AML-193 (cell line): ENCODE results near the gene ZNF3.
A peak's percentile ranks its signal among the peaks of the same experiment; 100 is the strongest.

Experiments
- DNase-seq, 2 experiments: peaks; one replicate each; lab custom pipeline; 2025; lab: John Stamatoyannopoulos, UW

ZNF3 gene

DNA sequence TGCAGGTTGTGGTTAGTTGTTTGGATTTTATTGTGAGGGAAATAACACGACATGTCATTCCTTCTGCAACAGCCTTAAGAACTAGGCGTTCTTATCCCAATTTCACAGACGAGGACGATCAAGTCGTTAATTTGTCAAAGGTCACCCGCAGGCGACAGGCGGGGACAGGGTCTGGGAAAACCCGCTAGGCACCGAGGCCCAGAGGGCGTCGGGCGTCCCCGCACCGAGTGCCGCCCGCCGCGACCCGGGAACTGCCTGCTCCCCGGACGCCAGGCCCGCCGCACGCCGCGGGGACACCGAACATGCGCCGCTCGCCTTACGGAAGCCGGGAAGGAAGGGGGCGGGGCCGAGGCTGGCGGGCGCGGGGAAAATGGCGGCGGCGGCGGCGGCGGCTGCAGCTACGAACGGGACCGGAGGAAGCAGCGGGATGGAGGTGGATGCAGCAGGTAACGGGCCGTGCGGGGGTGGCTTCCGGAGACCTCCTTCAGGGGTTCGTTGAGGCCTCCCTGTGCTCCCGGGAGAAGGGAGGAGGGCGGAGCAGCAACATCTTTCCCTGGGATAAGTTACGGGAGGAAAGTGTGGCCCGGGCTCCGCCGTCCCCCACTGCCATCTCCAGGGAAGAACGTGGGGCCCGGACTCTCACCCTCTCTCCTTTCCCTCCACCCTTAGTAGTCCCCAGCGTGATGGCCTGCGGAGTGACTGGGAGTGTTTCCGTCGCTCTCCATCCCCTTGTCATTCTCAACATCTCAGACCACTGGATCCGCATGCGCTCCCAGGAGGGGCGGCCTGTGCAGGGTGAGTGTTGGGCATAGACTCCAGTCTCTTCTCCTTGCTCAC is 7.3 kb upstream of the ZNF3 start, which contains the start of gene COPS6:
Gene COPS6 (plus strand): TSS at position 349 of the 837 bp plus-strand sequence. CDS start 22 bp downstream, at position 371.
- peak; percentile 36 to 43 for DNase-seq

DNA sequence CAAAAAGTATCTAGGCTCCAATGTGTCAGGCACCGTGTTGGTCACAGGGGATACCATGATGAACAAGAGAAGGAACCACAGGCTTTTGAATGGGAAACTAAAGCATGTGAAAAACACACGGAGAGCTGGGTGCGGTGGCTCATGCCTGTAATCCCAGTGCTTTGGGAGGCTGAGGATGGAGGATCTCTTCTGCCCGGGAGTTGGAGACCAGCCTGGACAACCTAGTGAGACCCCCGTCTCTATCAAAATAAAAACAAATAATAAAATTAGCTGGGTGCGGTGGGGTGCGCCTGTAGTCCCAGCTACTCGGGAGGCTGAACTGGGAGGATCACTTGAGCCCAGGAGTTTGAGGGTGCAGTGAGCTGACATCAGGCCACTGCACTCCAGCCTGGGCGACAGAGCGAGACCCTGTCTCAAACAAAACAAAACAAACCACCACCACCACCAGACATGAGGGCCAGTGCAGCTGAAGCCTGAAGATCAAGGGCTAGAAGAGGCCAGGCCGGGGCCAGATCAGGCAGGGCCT is 6.6 kb upstream of the ZNF3 start:
- DNase-seq, result no peak

DNA sequence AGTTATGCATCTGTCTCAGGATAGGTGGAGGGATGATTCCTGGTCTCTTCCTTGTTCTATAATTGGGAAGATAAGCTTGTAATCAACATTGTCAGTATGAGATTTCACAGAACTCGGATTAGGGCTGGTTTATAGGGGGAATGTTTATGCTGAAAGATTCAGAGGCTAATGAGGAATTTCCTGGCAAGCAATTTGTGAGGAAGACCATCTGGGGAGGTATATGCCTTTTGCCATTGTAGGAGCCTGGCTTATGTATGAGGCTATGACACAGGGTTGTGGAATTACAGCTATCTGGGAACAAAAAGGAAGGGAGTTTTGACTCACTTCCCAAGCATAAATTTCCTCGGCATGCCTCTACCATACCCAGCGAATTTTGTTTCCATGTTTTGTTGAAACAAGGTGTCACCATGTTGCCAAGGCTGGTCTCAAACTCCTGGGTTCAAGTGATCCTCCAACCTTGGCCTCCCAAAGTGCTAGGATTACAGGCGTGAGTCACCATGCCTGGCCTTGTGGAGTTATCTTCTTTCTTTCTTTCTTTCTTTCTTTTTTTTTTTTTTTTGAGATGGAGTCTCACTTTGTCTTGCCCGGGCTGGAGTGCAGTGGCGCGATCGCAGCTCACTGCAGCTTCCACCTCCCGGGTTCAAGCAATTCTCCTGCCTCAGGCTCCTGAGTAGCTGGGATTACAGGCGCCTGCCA is 5.7 kb upstream of the ZNF3 start:
- no peak for DNase-seq

DNA sequence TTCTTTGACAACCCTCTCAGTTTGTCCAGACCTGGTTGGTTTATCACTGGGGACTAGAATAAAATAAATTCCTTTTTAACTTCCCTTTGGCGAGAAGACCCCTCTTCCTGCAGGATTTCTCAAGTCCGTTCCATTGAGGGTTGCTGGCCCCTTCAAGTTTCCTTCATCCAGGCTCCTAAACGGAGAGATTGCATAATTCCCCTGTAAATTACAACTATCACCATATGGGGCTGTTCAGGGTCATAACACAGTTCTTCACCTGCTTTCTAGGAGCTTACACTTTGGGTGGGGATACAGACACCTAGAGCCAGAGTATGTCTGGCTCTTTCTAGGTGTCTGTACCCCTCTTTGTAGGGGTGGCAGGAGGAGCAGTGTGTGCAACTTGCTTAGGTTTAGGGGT is 4.0 kb upstream of the ZNF3 start:
- no peak for DNase-seq

DNA sequence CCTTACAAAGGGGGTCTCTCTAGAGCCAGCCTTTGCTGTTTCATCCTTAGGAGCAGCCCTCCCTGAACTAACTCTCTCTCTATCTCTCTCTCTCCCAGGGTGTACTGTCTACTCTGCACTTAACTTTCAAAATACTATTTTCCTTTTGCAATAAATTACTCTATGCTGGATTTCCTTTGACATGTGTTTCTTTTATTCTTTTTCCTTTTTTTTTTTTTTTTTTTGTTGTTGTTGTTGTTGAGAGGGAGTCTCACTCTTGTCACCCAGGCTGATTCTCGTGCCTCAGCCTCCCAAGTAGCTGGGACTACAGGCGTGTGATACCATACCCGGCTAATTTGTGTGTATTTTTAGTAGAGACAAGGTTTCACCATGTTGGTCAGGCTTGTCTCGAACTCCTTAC is 1.5 kb upstream of the ZNF3 start:
- DNase-seq, result no peak

DNA sequence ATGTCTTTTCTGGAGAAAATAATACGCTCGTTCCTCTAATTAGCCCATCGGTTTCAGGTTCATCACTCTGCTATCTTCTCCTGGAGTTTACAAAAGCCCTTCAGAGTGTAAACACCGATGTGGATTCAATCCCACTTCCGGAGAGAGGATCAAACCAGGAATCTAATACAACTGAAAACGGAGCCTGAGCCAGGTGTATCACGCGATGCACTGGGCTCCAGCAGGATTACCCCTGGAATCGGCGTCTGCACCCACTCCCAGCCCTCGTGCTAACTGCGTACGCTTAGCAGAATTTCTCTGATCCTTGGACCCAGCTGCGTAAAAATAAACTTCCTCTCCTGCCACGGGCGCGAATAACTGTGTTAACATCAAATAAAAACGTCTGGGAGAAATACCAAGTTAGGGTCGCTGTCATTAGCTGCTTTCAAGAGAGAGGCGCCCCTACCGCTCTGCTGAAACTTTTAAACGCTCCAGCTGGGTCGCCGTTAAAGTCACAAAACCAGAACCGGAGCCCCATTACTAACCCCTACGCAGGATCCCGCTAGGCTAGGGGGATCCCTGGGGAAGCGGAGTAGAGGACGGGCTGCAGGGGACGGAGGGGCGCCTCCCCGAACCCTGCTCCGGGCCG is 502 bp downstream of the ZNF3 start:
- DNase-seq, result peak in 1 of 2 experiments; percentile 10

DNA sequence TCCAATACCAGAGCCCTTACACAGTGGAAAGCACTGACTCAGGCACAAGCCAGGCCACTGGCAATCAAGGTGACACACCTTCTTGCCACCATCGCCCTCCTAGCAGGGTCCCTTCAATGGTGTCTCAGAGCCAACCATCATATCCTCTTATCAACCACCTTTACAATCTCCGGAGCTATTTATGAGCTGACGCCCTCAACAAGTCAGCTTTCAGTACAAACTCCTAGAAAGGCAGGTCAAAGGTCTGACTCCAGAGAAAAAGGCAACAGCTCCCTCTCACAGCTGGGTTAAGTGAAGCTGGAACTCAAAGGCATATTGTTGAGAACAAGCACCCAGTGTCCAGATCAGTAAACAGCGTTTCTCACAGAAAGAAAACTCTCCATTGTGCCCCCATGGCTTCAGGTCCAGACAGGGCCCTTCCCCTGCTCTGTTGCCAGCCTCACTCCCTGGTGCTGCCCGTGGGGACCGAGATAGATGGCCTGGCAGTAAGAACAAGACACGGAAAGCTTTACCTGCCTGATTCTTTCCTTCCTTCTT is 2.4 kb downstream of the ZNF3 start:
- no peak for DNase-seq

DNA sequence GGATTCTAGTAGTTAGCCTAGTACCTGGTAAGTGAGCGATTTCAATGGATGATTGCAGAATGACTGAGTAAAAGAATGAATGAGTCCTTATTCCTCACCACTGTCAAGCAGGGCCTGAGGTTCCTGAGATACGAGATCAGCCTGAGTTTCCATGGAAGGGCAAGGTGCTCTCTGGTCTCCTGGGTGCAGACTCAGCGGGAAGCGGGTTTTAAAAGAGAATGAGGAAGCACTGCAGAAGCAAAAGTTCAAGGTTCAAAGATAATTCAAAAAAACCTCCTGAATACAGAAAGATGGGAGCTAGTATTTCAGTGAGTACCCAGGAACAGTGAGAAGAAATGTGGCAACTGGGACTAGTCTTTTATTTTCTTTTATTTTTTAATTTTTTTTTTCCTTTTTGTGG is 4.3 kb downstream of the ZNF3 start:
- no peak for DNase-seq

DNA sequence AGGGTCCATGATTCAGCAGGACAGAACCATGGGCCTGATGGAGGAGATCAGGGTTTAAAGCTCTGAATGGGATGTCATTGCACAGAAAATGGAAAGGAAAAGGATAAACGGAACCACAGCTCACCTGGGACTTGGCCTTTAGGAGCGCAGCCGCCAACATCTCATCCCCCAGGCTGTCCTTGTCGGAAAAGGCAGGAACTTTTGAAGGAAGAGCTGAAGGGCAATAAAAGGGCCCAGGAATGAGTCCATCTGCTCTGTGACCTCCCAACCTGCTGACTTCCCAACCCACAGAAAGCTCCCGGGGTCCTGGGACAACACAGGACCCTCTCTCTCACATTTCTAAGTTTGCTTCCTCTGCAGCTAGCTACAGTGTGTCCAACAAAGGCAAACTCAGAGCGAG is 6.1 kb downstream of the ZNF3 start:
- no peak for DNase-seq

DNA sequence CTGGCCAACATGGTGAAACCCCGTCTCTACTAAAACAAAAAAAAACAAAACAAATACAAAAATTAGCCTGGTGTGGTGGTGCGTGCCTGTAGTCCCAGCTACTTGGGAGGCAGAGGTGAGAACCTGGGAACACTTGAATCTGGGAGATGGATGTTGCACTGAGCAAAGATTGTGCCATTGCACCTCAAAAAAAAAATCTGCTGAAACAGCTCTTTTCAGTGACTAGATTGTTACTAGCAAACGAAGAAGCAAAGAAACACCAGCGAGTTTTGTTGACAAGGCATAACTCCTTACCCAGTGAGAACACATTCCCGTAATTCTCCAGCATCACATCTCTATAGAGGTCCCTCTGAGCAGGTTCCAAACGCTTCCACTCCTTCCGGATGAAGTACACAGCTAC is 6.7 kb downstream of the ZNF3 start:
- no peak for DNase-seq

DNA sequence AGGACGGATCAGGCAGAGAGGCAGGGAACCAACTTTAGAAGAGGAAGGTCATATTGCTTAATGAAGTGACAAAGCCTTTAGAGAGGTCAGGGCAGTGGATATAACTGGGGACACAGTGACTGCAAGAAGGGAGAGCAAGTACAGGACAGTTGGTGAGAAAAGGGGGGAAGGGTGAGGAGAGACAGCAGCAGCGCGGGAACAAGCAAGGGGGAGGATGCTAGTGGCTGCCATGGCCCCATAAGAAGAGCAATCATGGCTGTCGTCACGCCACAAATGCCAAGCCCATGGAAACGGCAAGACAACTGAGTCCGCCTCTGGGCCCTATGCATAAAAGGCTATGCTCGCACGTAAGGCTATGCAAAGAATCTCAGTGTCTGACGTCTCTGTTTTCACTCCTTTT is 9.1 kb downstream of the ZNF3 start:
- DNase-seq, result no peak

DNA sequence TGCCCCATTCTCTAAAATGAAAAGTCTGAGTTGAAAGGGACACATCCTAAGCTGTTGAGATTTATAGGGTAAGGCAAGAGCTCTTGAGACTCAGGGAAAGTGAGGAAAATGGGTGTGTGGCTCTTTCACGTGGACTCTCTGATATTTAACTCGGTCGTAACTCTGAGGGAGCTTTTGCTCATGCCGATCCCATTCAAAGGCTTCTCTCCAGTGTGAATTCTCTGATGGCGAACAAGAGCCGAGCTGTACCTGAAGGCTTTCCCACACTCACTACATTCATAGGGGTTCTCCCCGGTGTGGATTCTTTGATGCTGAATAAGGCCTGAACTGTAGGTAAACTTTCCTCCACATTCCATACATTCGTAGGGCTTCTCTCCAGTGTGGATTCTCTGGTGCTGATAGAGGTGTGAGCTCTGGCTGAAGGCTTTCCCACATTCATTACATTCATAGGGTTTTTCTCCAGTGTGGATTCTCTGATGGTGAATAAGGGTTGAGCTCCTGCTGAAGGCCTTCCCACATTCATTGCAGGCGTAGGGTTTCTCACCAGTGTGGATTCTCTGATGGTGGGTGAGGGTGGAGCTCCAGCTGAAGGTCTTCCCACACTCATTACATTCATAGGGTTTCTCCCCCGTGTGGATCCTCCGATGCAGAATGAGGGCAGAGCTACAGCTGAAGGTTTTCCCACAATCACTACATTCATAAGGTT is 10.4 kb downstream of the ZNF3 start:
- DNase-seq, result no peak

DNA sequence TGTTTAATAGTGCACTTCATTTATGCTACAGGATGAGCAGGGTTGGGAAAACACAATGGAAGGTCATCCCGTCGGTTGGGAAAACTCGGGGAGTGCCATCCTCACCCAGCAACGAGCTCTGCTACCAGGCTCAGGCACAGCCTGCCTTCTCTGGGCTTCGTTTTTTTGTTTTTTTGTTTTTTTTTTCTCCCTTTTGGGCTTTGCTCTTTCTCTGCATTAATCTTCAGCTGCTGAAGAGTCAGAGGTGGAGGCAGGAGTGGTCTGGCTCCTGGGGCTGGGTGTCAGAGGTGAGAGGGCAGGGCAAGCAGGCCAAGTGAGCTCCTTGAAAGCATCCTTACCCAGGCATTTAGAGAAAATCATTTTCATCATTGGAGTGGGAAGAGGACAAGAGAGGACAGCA is 11.5 kb downstream of the ZNF3 start:
- no peak for DNase-seq

DNA sequence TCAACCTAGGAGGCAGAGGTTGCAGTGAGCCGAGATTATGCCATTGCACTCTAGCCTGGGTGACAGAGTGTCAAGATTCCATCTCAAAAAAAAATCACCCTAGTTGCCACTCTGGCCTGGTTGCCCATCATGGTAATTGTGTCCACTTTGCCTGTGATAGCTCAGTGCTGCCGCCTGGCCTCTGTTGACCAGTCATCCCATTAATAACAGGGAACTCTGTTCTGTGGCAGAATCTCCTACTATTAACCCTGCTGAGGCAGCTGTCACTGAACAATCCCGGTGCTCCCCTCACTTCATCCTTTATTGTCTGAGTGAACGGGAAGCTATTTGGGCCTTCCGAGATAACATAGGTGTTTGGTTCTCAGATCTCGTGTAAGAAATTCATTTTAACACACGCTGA is 14.6 kb downstream of the ZNF3 start:
- DNase-seq, result no peak

DNA sequence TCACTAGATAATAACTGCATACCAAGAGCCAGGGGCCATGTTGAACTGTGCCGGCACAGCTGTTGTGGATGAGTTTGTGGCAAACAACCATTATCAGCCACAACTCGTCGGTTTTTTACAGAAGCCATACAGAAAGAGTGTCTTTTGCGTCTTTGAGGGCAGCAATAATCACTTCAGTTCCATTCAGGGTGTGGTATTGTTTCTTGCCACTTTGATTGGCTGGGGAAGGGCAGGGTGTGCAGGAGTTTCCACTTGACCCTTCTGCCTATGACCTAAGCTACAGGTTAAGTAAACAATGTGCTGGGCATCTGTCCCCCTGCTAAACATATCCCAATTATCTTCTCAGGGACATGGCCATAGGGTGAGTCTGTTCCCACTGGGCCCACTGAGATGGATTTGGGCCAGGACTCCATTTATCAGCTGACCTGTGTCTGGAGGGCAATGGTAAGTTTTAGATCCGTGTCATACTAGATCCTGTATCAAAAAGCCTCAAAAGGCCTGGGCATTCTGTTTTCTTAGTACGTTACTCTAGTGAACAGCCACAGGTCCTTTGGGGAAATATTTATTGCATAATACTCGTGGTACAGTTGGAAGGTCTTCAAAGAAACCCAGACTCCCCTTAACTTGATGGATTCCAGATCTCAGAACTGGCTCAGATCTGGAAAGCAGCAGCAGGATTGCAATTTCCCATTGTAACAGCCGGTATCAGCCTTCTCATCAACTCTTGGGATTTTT is 15.9 kb downstream of the ZNF3 start:
- DNase-seq, result no peak

DNA sequence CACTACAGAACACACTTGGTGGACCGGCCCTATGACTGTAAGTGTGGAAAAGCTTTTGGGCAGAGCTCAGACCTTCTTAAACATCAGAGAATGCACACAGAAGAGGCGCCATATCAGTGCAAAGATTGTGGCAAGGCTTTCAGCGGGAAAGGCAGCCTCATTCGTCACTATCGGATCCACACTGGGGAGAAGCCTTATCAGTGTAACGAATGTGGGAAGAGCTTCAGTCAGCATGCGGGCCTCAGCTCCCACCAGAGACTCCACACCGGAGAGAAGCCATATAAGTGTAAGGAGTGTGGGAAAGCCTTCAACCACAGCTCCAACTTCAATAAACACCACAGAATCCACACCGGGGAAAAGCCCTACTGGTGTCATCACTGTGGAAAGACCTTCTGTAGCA is 17.4 kb downstream of the ZNF3 start:
- no peak for DNase-seq

DNA sequence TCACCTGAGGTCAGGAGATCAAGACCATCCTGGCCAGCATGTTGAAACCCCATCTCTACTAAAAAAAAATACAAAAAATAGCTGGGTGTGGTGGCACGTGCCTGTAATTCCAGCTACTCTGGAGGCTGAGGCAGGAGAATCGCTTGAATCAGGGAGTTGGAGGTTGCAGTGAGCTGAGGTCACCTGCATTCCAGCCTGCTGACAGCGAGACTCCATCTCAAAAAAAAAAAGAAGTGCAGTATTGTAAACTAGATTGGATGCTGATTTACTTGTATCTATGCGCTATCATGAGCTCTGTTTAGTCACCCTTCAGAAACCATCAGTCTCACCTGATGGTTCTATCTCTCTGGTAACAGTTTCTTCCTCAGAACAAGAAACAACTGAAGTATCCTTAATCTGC is 18.1 kb downstream of the ZNF3 start:
- no peak for DNase-seq

DNA sequence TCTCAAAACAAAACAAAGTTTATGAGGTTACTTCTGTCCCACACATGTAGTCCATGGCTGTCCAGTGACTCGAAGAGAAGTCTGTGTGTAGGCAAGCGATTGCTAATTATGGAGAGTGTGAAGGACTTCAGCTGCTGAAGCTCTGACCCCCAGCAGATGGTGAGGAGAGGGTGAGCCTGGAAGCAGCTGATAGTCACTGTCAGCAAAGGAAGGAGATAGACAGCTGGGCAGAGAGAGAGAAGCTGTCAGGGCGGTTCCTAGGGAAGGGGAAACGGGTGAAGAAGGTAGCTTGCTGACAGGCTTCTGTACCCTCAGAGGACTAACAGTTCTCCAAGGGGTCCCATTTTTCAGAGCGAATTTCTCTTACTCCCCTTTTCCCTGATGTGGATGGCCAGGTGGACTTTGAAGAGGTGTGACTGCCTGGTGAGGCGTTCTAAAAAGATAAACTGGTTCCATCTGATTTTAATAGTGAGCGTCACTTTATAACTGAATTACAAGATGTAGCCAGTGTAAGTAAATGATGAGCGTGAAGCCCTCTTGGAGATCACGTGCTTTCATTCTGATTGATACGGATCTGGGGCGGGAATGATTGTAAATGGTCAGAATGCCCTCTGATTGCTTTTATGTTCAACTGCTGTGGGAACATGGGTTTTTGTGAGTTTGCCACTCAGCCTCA is 19.9 kb downstream of the ZNF3 start:
- no peak for DNase-seq

DNA sequence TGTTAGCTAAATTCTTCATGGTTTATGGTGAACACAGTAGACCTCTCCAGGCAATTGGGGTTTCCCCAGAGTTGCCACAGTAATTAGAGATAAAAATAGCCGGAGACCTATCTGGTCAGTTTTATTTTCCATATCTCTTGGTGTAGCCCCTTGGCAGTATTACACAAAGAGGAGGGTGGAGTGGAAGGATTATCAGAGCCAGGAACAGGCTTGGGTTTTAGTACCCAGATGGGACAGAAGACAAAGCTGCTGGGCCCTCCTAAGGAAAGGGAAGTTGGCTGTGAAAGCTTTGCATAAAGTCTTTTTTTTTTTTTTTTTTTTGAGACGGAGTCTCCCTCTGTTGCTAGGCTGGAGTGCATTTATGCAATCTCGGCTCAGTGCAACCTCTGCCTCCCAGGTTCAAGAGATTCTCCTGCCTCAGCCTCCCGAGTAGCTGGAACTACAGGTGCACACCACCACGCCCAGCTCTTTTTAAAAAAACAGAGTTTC is 22.2 kb downstream of the ZNF3 start:
- DNase-seq, result no peak

DNA sequence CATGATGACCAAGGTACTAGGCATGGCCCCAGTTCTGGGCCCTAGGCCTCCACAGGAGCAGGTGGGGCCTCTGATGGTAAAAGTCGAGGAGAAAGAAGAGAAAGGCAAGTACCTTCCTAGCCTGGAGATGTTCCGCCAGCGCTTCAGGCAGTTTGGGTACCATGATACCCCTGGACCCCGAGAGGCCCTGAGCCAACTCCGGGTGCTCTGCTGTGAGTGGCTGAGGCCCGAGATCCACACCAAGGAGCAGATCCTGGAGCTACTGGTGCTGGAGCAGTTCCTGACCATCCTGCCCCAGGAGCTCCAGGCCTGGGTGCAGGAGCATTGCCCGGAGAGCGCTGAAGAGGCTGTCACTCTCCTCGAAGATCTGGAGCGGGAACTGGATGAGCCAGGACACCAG is 24.5 kb downstream of the ZNF3 start:
- no peak for DNase-seq
